HepG2 (cell line): ENCODE results near the gene GLB1L3. TPM values are rescaled to one million over a fixed set of nuclear protein-coding genes. Genes with fewer than 3 reads are reported as not detected.

ENCODE experiments used
- HNRNPLL ChIP-seq: fragments of 200-400 bp; formaldehyde crosslinking; IDR thresholded peaks from 2 replicates; pipeline ENCODE4 v1.6.1; 2017; ENCODE audit warnings: mild to moderate bottlenecking, low read depth, low read length; ENCODE audit not compliant: poor library complexity, severe bottlenecking
- HOXA5 ChIP-seq: sonication (generic); formaldehyde crosslinking; IDR thresholded peaks from 2 replicates; pipeline ENCODE4 v1.4.0; 2020; ENCODE audit warnings: missing genetic modification reagents
- JARID2 ChIP-seq: sonication (generic); formaldehyde crosslinking; IDR thresholded peaks from 2 replicates; pipeline ENCODE4 v1.8.1; 2023; ENCODE audit warnings: missing genetic modification reagents, inconsistent platforms; ENCODE audit not compliant: insufficient replicate concordance
- KAT7 ChIP-seq: IDR thresholded peaks from 2 replicates; pipeline ENCODE4 v1.6.1; 2018; ENCODE audit warnings: borderline replicate concordance, missing compliant biosample characterization
- MEIS1 ChIP-seq: sonication (generic); formaldehyde crosslinking; IDR thresholded peaks from 2 replicates; pipeline ENCODE4 v1.9.0; 2021; ENCODE audit warnings: mild to moderate bottlenecking, missing genetic modification reagents, moderate library complexity, borderline replicate concordance
- MZF1 ChIP-seq: sonication (generic); formaldehyde crosslinking; IDR thresholded peaks from 2 replicates; pipeline ENCODE4 v1.8.1; 2023; ENCODE audit warnings: mild to moderate bottlenecking, missing genetic modification reagents, borderline replicate concordance
- NR1H2 ChIP-seq: sonication (generic); formaldehyde crosslinking; IDR thresholded peaks from 2 replicates; pipeline ENCODE4 v1.8.1; 2022; ENCODE audit warnings: low read depth, missing genetic modification reagents, borderline replicate concordance
- PHF8 ChIP-seq: sonication (generic); formaldehyde crosslinking; IDR thresholded peaks from 2 replicates; pipeline ENCODE4 v1.5.0; 2020; ENCODE audit warnings: missing genetic modification reagents
- SNRNP70 ChIP-seq: fragments of 200-400 bp; formaldehyde crosslinking; IDR thresholded peaks from 2 replicates; pipeline ENCODE4 v1.6.1; 2017; ENCODE audit warnings: mild to moderate bottlenecking, low read depth, low read length, moderate library complexity
- ZNF317 ChIP-seq: sonication (generic); formaldehyde crosslinking; IDR thresholded peaks from 2 replicates; pipeline ENCODE4 v1.5.0; 2020; ENCODE audit warnings: mild to moderate bottlenecking, missing genetic modification reagents
- ZNF333 ChIP-seq: sonication (generic); formaldehyde crosslinking; IDR thresholded peaks from 2 replicates; pipeline ENCODE4 v1.4.0; 2020; ENCODE audit warnings: mild to moderate bottlenecking, missing genetic modification reagents, borderline replicate concordance
- ZNF33B ChIP-seq: sonication (generic); formaldehyde crosslinking; IDR thresholded peaks from 2 replicates; pipeline ENCODE4 v1.5.1; 2020; ENCODE audit warnings: mild to moderate bottlenecking, missing genetic modification reagents
- ZNF547 ChIP-seq: sonication (generic); formaldehyde crosslinking; IDR thresholded peaks from 2 replicates; pipeline ENCODE4 v1.5.1; 2020; ENCODE audit warnings: mild to moderate bottlenecking, missing genetic modification reagents
- polyA plus RNA-seq, 8 experiments: library from polyadenylated mRNA; depleted of rRNA in 3 of 8; stranded (reverse) in 7 of 8; unstranded in 1 of 8; fragments of >200 nt; fragmentation: Illumina TruSeq in 4 of 8; extraction: Trizol in 4 of 8; gene quantifications; 2 replicates each; pipeline versions ENCODE4 v1.2.1 to v1.2.3, GENCODE V29; 2011 to 2016; ENCODE audit warnings: low read depth in 4 of 8, missing spikeins in 1 of 8, mixed read lengths in 1 of 8; ENCODE audit not compliant: insufficient read depth in 1 of 8
- total RNA-seq, 5 experiments: library from RNA; depleted of rRNA; stranded (reverse); fragments of >200 nt; fragmentation: Illumina TruSeq; extraction: Trizol; gene quantifications; 2 replicates each; pipeline ENCODE4 v1.2.3, GENCODE V29; 2016; ENCODE audit warnings: low read depth in 1 of 5
- TF ChIP-seq, protein P1 (sequence below): sonication (generic); formaldehyde crosslinking; IDR thresholded peaks from 2 replicates; pipeline ENCODE4 v1.8.0; 2022; ENCODE audit warnings: mild to moderate bottlenecking, missing genetic modification reagents, borderline replicate concordance
- TF ChIP-seq, protein P2 (sequence below): sonication (generic); formaldehyde crosslinking; IDR thresholded peaks from 2 replicates; pipeline ENCODE4 v1.9.0; 2021; ENCODE audit warnings: missing genetic modification reagents, mild to moderate bottlenecking, borderline replicate concordance
- TF ChIP-seq, protein P3 (sequence below): sonication (generic); formaldehyde crosslinking; IDR thresholded peaks from 2 replicates; pipeline ENCODE4 v1.5.1; 2020; ENCODE audit warnings: mild to moderate bottlenecking, missing genetic modification reagents, moderate library complexity
- TF ChIP-seq, protein P4 (sequence below): sonication (generic); formaldehyde crosslinking; IDR thresholded peaks from 2 replicates; pipeline ENCODE4 v1.4.0; 2020; ENCODE audit warnings: low read depth, mild to moderate bottlenecking, missing genetic modification reagents
- TF ChIP-seq, protein P5 (sequence below): sonication (generic); formaldehyde crosslinking; IDR thresholded peaks from 2 replicates; pipeline ENCODE4 v1.5.1; 2020; ENCODE audit warnings: missing genetic modification reagents, mild to moderate bottlenecking, borderline replicate concordance

GLB1L3 gene
- total and polyA plus RNA-seq, 2 of the 13 experiments (the other 11 are each of a cell fraction or from before 2014, with no cell fraction given) = not detected

DNA sequence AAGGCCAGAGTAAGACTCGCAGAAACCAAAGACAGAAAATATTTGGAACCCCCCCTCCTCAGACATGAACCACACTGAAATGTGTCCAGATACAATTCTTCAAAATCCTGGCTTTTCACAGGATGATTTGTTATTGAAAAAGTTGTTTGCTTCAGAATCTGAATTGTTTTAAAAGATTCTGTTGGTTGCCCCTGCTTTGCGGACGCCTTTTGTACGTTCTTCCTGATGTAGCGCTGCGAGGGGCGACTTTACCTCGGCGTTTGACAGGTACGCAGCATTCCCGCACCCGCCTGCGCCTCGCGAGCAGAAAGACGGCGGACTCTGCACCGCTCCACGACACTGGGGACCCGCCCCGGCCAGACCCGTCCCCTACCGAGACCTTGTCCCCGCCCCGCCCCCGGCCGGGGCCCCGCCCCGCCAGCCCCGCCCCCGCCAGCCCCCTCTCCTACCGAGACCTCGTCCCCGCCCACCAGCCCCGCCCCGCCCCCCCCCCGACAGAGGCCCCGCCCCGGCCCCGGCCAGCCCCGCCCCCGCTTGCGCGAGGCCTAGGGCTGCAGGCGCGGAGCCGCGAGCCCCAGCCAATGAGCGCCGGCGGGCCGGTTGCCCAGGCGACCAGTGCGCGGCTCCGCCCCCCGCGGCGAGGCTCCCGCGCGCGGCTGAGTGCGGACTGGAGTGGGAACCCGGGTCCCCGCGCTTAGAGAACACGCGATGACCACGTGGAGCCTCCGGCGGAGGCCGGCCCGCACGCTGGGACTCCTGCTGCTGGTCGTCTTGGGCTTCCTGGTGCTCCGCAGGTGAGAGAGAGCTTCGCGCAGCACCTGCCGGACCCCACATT lies 55.4 kb downstream of the GLB1L3 start, which contains the start of gene GLB1L2 (continued):
- peak; percentile 71 for TF ChIP-seq HNRNPLL
- no peak for TF ChIP-seq NR1H2 (CRISPR knock-in tag)
- TF ChIP-seq, protein P1, sequence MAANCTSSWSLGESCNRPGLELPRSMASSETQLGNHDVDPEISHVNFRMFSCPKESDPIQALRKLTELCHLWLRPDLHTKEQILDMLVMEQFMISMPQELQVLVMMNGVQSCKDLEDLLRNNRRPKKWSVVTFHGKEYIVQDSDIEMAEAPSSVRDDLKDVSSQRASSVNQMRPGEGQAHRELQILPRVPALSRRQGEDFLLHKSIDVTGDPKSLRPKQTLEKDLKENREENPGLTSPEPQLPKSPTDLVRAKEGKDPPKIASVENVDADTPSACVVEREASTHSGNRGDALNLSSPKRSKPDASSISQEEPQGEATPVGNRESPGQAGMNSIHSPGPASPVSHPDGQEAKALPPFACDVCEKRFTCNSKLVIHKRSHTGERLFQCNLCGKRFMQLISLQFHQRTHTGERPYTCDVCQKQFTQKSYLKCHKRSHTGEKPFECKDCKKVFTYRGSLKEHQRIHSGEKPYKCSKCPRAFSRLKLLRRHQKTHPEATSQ (CRISPR knock-in tag) = no peak
- TF ChIP-seq PHF8 (CRISPR knock-in tag) = no peak
- no peak for TF ChIP-seq MEIS1 (CRISPR knock-in tag)
- no peak for TF ChIP-seq ZNF33B (CRISPR knock-in tag)
- TF ChIP-seq, protein P2, sequence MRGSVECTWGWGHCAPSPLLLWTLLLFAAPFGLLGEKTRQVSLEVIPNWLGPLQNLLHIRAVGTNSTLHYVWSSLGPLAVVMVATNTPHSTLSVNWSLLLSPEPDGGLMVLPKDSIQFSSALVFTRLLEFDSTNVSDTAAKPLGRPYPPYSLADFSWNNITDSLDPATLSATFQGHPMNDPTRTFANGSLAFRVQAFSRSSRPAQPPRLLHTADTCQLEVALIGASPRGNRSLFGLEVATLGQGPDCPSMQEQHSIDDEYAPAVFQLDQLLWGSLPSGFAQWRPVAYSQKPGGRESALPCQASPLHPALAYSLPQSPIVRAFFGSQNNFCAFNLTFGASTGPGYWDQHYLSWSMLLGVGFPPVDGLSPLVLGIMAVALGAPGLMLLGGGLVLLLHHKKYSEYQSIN (CRISPR knock-in tag) = no peak
- no peak for TF ChIP-seq MZF1 (CRISPR knock-in tag)
- no peak for TF ChIP-seq HOXA5
- no peak for TF ChIP-seq ZNF547 (CRISPR knock-in tag)
- no peak for TF ChIP-seq SNRNP70
- no peak for TF ChIP-seq JARID2 (CRISPR knock-in tag)
- TF ChIP-seq, protein P3, sequence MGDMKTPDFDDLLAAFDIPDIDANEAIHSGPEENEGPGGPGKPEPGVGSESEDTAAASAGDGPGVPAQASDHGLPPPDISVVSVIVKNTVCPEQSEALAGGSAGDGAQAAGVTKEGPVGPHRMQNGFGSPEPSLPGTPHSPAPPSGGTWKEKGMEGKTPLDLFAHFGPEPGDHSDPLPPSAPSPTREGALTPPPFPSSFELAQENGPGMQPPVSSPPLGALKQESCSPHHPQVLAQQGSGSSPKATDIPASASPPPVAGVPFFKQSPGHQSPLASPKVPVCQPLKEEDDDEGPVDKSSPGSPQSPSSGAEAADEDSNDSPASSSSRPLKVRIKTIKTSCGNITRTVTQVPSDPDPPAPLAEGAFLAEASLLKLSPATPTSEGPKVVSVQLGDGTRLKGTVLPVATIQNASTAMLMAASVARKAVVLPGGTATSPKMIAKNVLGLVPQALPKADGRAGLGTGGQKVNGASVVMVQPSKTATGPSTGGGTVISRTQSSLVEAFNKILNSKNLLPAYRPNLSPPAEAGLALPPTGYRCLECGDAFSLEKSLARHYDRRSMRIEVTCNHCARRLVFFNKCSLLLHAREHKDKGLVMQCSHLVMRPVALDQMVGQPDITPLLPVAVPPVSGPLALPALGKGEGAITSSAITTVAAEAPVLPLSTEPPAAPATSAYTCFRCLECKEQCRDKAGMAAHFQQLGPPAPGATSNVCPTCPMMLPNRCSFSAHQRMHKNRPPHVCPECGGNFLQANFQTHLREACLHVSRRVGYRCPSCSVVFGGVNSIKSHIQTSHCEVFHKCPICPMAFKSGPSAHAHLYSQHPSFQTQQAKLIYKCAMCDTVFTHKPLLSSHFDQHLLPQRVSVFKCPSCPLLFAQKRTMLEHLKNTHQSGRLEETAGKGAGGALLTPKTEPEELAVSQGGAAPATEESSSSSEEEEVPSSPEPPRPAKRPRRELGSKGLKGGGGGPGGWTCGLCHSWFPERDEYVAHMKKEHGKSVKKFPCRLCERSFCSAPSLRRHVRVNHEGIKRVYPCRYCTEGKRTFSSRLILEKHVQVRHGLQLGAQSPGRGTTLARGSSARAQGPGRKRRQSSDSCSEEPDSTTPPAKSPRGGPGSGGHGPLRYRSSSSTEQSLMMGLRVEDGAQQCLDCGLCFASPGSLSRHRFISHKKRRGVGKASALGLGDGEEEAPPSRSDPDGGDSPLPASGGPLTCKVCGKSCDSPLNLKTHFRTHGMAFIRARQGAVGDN (CRISPR knock-in tag) = peak; percentile 58
- TF ChIP-seq ZNF333 (CRISPR knock-in tag) = no peak; the same call in 1 of the 2 replicates
- TF ChIP-seq, protein P4, sequence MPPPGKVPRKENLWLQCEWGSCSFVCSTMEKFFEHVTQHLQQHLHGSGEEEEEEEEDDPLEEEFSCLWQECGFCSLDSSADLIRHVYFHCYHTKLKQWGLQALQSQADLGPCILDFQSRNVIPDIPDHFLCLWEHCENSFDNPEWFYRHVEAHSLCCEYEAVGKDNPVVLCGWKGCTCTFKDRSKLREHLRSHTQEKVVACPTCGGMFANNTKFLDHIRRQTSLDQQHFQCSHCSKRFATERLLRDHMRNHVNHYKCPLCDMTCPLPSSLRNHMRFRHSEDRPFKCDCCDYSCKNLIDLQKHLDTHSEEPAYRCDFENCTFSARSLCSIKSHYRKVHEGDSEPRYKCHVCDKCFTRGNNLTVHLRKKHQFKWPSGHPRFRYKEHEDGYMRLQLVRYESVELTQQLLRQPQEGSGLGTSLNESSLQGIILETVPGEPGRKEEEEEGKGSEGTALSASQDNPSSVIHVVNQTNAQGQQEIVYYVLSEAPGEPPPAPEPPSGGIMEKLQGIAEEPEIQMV (CRISPR knock-in tag) = peak; percentile 65; the same call in 1 of the 2 replicates
- peak; percentile 94 for TF ChIP-seq ZNF317
- TF ChIP-seq, protein P5, sequence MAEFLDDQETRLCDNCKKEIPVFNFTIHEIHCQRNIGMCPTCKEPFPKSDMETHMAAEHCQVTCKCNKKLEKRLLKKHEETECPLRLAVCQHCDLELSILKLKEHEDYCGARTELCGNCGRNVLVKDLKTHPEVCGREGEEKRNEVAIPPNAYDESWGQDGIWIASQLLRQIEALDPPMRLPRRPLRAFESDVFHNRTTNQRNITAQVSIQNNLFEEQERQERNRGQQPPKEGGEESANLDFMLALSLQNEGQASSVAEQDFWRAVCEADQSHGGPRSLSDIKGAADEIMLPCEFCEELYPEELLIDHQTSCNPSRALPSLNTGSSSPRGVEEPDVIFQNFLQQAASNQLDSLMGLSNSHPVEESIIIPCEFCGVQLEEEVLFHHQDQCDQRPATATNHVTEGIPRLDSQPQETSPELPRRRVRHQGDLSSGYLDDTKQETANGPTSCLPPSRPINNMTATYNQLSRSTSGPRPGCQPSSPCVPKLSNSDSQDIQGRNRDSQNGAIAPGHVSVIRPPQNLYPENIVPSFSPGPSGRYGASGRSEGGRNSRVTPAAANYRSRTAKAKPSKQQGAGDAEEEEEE (CRISPR knock-in tag) = no peak
- no peak for TF ChIP-seq KAT7 (CRISPR knock-in tag)
